ENCODE results near the gene CCDC85C.

CCDC85C gene

GRCh38 chr14:99507860-99508640 is 96.0 kb downstream of the CCDC85C start:
- DNase-seq: no peak

- no peak for DNase-seq
Measured at GRCh38 chr14:99506276-99506675, 97.7 kb downstream of the CCDC85C start.

- DNase-seq: no peak
Measured at GRCh38 chr14:99505089-99505488, 98.9 kb downstream of the CCDC85C start.

GRCh38 chr14:99503848-99504453 is 100.1 kb downstream of the CCDC85C start:
- no peak for DNase-seq

GRCh38 chr14:99502989-99503421 is 101.0 kb downstream of the CCDC85C start:
- DNase-seq: no peak

GRCh38 chr14:99497894-99498293 is 106.1 kb downstream of the CCDC85C start:
- no peak for DNase-seq

- no peak for DNase-seq
Measured at GRCh38 chr14:99497341-99497740, 106.7 kb downstream of the CCDC85C start.

GRCh38 chr14:99484106-99484505 is 119.9 kb downstream of the CCDC85C start:
- no peak for DNase-seq

GRCh38 chr14:99481745-99482099 is 122.3 kb downstream of the CCDC85C start:
- no peak for DNase-seq

- peak; percentile 87 for DNase-seq
Measured at GRCh38 chr14:99480917-99481744, 122.9 kb downstream of the CCDC85C start, which contains the start of gene CCNK. Gene CCNK, plus strand, starts transcription at chr14:99481409. Its CDS starts 11,269 bp downstream, at chr14:99492678.

- DNase-seq: no peak
Measured at GRCh38 chr14:99479906-99480869, 123.8 kb downstream of the CCDC85C start, which contains the start of gene SETD3. Gene SETD3, minus strand, starts transcription at chr14:99480859. Its CDS starts 15,054 bp downstream, at chr14:99465805.

GRCh38 chr14:99479160-99479905 is 124.7 kb downstream of the CCDC85C start:
- no peak for DNase-seq

GRCh38 chr14:99478128-99478527 is 125.9 kb downstream of the CCDC85C start:
- DNase-seq: no peak

- DNase-seq: no peak
Measured at GRCh38 chr14:99476864-99477263, 127.1 kb downstream of the CCDC85C start.

- DNase-seq: no peak
Measured at GRCh38 chr14:99475660-99476059, 128.3 kb downstream of the CCDC85C start.

GRCh38 chr14:99475179-99475578 is 128.8 kb downstream of the CCDC85C start:
- no peak for DNase-seq

- no peak for DNase-seq
Measured at GRCh38 chr14:99473458-99473857, 130.5 kb downstream of the CCDC85C start.

GRCh38 chr14:99472937-99473336 is 131.1 kb downstream of the CCDC85C start:
- no peak for DNase-seq

- no peak for DNase-seq
Measured at GRCh38 chr14:99471731-99472130, 132.3 kb downstream of the CCDC85C start.

GRCh38 chr14:99468836-99469592 is 135.0 kb downstream of the CCDC85C start:
- DNase-seq: no peak

- no peak for DNase-seq
Measured at GRCh38 chr14:99468081-99468480, 135.9 kb downstream of the CCDC85C start.

Data from cortex of kidney (tissue), 1 donor.